Measurements from ENCODE around the gene SCAMP3.
"Not testable (repeated sequence)": the region's sequence is repeated elsewhere in the genome, so short reads cannot be mapped to it uniquely, and the experiment has no call there.

Gene SCAMP3

GRCh38 chr1:155226910-155227260 lies 35.3 kb downstream of the SCAMP3 start:
- DNase-seq = no peak

GRCh38 chr1:155226188-155226909 lies 35.8 kb downstream of the SCAMP3 start:
- no peak for DNase-seq

- DNase-seq = not testable (repeated sequence)
Measured at GRCh38 chr1:155225404-155225759, 36.8 kb downstream of the SCAMP3 start.

- DNase-seq = no peak
Measured at GRCh38 chr1:155223047-155223446, 39.1 kb downstream of the SCAMP3 start.

GRCh38 chr1:155220211-155220965 lies 41.8 kb downstream of the SCAMP3 start:
- not testable (repeated sequence) for DNase-seq

GRCh38 chr1:155219592-155220031 lies 42.5 kb downstream of the SCAMP3 start:
- no peak for DNase-seq

- no peak for DNase-seq
Measured at GRCh38 chr1:155218854-155219591, 43.1 kb downstream of the SCAMP3 start.

GRCh38 chr1:155214702-155215101 lies 47.5 kb downstream of the SCAMP3 start:
- not testable (repeated sequence) for DNase-seq

- DNase-seq = not testable (repeated sequence)
Measured at GRCh38 chr1:155212051-155212440, 50.1 kb downstream of the SCAMP3 start.

- DNase-seq = not testable (repeated sequence)
Measured at GRCh38 chr1:155211381-155212050, 50.6 kb downstream of the SCAMP3 start.

- DNase-seq = no peak
Measured at GRCh38 chr1:155210314-155211104, 51.7 kb downstream of the SCAMP3 start.

GRCh38 chr1:155209312-155209721 lies 52.8 kb downstream of the SCAMP3 start:
- no peak for DNase-seq

- DNase-seq = peak; percentile 79
Measured at GRCh38 chr1:155208541-155209311, 53.4 kb downstream of the SCAMP3 start, which contains the start of gene MTX1. MTX1 (plus strand) TSS chr1:155208695; CDS start chr1:155208805, 110 bp downstream.

GRCh38 chr1:155207806-155208540 lies 54.2 kb downstream of the SCAMP3 start, which contains the start of gene THBS3:
THBS3 (minus strand) TSS chr1:155207897; CDS start chr1:155207876, 21 bp downstream.
- no peak for DNase-seq

GRCh38 chr1:155206891-155207805 lies 55.0 kb downstream of the SCAMP3 start:
- peak; percentile 43 for DNase-seq

Data from GOT3 (cell line).